SK-N-SH (cell line): ENCODE data around the gene CHD5.

Experiments
- CTCF ChIP-seq: fragments of 200-600 bp; sonication (generic); IDR thresholded peaks from 2 replicates; pipeline ENCODE4 v1.6.1; 2017; ENCODE audit warnings: antibody characterized with exemption, mild to moderate bottlenecking, moderate library complexity
- ELF1 ChIP-seq: IDR thresholded peaks from 2 replicates; pipeline ENCODE4 v1.4.0; 2012
- PBX3 ChIP-seq: IDR thresholded peaks from 2 replicates; pipeline ENCODE4; 2012
- POLR2AphosphoS5 ChIP-seq: IDR thresholded peaks from 2 replicates; pipeline ENCODE4 v1.6.1; 2012; ENCODE audit warnings: low read depth, low read length
- RCOR1 ChIP-seq: fragments of 150-350 bp; IDR thresholded peaks from 2 replicates; pipeline ENCODE4 v1.6.1; 2017; ENCODE audit warnings: antibody characterized with exemption, low read length
- RFX5 ChIP-seq: IDR thresholded peaks from 2 replicates; pipeline ENCODE4 v1.6.1; 2012; ENCODE audit warnings: mild to moderate bottlenecking, improper control_type of control experiment, low read length
- SIN3A ChIP-seq: IDR thresholded peaks from 2 replicates; pipeline ENCODE4 v1.6.1; 2012; ENCODE audit warnings: low read depth, mild to moderate bottlenecking, low read length, moderate library complexity, borderline replicate concordance
- TEAD4 ChIP-seq: IDR thresholded peaks from 2 replicates; pipeline ENCODE4 v1.4.0; 2012; ENCODE audit warnings: mild to moderate bottlenecking, borderline replicate concordance; ENCODE audit not compliant: insufficient read depth
- ZBTB33 ChIP-seq: IDR thresholded peaks from 2 replicates; pipeline ENCODE4 v1.4.0; 2012; ENCODE audit warnings: low read depth, borderline replicate concordance
- TF ChIP-seq, protein P1 (sequence below): IDR thresholded peaks from 2 replicates; pipeline ENCODE4 v1.4.0; 2012; ENCODE audit warnings: low read depth

GRCh38 chr1:6090288-6090687, 89.8 kb downstream of the CHD5 start:
- no peak for TF ChIP-seq SIN3A
- TF ChIP-seq PBX3 = no peak
- no peak for TF ChIP-seq RFX5
- TF ChIP-seq CTCF = no peak
- no peak for TF ChIP-seq ELF1
- no peak for TF ChIP-seq TEAD4
- TF ChIP-seq POLR2AphosphoS5 = no peak
- no peak for TF ChIP-seq RCOR1
- TF ChIP-seq, protein P1, sequence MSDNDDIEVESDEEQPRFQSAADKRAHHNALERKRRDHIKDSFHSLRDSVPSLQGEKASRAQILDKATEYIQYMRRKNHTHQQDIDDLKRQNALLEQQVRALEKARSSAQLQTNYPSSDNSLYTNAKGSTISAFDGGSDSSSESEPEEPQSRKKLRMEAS = no peak
- TF ChIP-seq ZBTB33 = no peak
